Left lung (tissue), 10 donors: ENCODE data around the gene HOATZ. TPM values are rescaled to one million over a fixed set of nuclear protein-coding genes. Genes with fewer than 3 reads are reported as not detected.

Experiments used
- ATAC-seq: fragments of 200-7000 bp; cut with Tn5 transposase; one replicate; pipeline ENCODE4 v1.9.1; 2020; ENCODE audit warnings: moderate library complexity
- DNase-seq, 4 donors: peaks; one replicate each; pipeline ENCODE4 v3.0.0-alpha.2; 2013 to 2020
- H3K27ac ChIP-seq, 2 donors: fragments of 200-600 bp; sonication (generic) in 1 of 2; one replicate each; pipeline versions ENCODE4 v1.5.0 to v1.8.0; 2020 to 2021
- H3K27me3 ChIP-seq, 2 donors: fragments of 200-600 bp; sonication (generic) in 1 of 2; one replicate each; pipeline versions ENCODE4 v1.5.0 to v1.8.0; 2020 to 2021
- H3K36me3 ChIP-seq, 2 donors: fragments of 200-600 bp; sonication (generic) in 1 of 2; one replicate each; pipeline versions ENCODE4 v1.5.0 to v1.8.0; 2020 to 2021
- H3K4me1 ChIP-seq, 2 donors: fragments of 200-600 bp; one replicate each; pipeline ENCODE4 v1.8.0; 2021
- H3K4me3 ChIP-seq, 2 donors: fragments of 200-600 bp; sonication (generic) in 1 of 2; one replicate each; pipeline versions ENCODE4 v1.5.0 to v1.8.0; 2020 to 2021; ENCODE audit warnings: mild to moderate bottlenecking in 1 of 2
- H3K9me3 ChIP-seq, 2 donors: fragments of 200-600 bp; sonication (generic) in 1 of 2; one replicate each; pipeline versions ENCODE4 v1.5.0 to v1.8.0; 2020 to 2021
- CTCF ChIP-seq, 2 donors: fragments of 200-600 bp; sonication (generic) in 1 of 2; IDR thresholded peaks; one replicate each; pipeline versions ENCODE4 v1.5.0 to v1.8.0; 2021; ENCODE audit warnings: antibody characterized with exemption in 2 of 2
- intact Hi-C, 2 donors: fragments of 100-400 bp; cut with DNase I; formaldehyde crosslinking; loops; one replicate each; pipeline versions ENCODE4 v1.11.2 to v1.14.2; 2022
- polyA plus RNA-seq, 6 donors: library from polyadenylated mRNA; unstranded; fragments of 120-200 nt; gene quantifications; one replicate each; pipeline ENCODE4 v1.2.1, GENCODE V29; 2013; ENCODE audit not compliant: insufficient read length in 6 of 6
- total RNA-seq, 2 donors: library from RNA; stranded (reverse); fragmentation: NEBNext Ultra II Directional; extraction: Animal tissue kit (Norgen Biotek cat#: 25700); gene quantifications; one replicate each; pipeline ENCODE4 v1.2.1, GENCODE V29; 2021
- donor health status: DM: no; HTN: yes; CAD: no.
- donor health status: DM: no; HTN: no; CAD: no.

Gene HOATZ
- total and polyA plus RNA-seq, 8 donors = 2.0 to 13.7 (median 8.5) TPM; not detected in 1

- no peaks in the 10 kb centered on the region for H3K27me3 ChIP-seq
- no peak for DNase-seq
- peaks cover 0 to 23% of the 10 kb centered on the region in 2 donors for H3K9me3 ChIP-seq
- intact Hi-C loops = no loop called here
- TF ChIP-seq CTCF (IDR thresholded peaks at IDR 0.05) = no peak
- no peak overlapping the region for H3K4me3 ChIP-seq
- ATAC-seq = no peak
- H3K36me3 ChIP-seq = no peaks in the 10 kb centered on the region
- H3K4me1 ChIP-seq = no peaks in the 10 kb centered on the region
- no peak overlapping the region for H3K27ac ChIP-seq
Observed at GRCh38 chr11:111479666-111480065, 34.9 kb upstream of the HOATZ start.

DNA sequence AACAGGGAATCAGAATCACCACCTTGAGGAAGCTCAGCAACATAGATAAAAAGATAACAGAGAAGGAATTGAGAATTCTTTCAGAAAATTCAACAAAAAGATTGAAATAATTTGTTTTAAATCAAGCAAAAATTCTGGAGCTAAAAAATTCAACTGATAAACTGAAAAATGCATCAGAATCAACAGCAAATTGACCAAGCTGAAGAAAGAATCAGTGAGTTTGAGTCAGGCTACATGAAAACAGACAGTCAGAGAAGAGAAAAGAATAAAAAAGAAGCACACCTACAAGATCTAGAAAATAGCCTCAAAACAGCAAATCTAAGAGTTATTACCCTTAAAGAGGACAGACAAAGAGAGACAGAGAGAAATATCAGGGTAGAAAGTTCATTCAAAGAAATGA lies 31.1 kb upstream of the HOATZ start:
- TF ChIP-seq CTCF (IDR thresholded peaks at IDR 0.05) = no peak

GRCh38 chr11:111490496-111490895 lies 24.1 kb upstream of the HOATZ start:
- DNase-seq = no peak
- TF ChIP-seq CTCF (IDR thresholded peaks at IDR 0.05) = no peak
- Histone ChIP-seq H3K27me3 (no peaks in the 10 kb centered on the region), H3K9me3 (peaks cover 0 to 9% of the 10 kb centered on the region in 2 donors), H3K4me1 (no peaks in the 10 kb centered on the region), H3K27ac (no peak overlapping the region), H3K36me3 (no peaks in the 10 kb centered on the region), H3K4me3 (no peak overlapping the region)
- ATAC-seq = no peak
- intact Hi-C loops = no loop called here

More for the DNA sequence above, 31.1 kb upstream of the HOATZ start:
- intact Hi-C loops = no loop called here
- Histone ChIP-seq H3K27me3 (no peaks in the 10 kb centered on the region), H3K4me3 (no peak overlapping the region), H3K27ac (no peak overlapping the region), H3K4me1 (no peaks in the 10 kb centered on the region), H3K36me3 (no peaks in the 10 kb centered on the region), H3K9me3 (peaks cover 0 to 32% of the 10 kb centered on the region in 2 donors)
- ATAC-seq = no peak
- DNase-seq = no peak

DNA sequence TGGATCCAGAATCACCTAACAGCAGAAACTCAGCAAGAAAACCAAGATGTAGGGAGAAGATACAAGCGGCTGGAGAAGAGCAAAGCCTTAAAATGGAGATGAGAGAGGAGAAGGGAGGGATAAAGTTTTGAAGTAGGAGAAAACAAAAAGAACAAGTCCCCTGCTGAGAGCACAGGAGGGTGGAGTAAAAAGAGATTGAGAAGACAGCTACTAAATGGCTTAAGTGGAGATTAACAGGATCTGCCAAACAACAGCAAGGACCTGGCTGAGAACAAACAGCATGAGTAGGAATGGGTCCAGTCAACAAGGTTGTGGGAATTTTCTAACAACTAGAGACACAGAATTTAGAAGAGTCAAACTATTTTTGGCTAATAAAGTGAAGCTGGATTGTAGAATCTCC lies 20.5 kb upstream of the HOATZ start:
- DNase-seq (no peak), ATAC-seq (no peak)
- H3K27ac ChIP-seq = no peak overlapping the region
- no peaks in the 10 kb centered on the region for H3K27me3 ChIP-seq
- H3K9me3 ChIP-seq = no peaks in the 10 kb centered on the region
- no peaks in the 10 kb centered on the region for H3K36me3 ChIP-seq
- no peak overlapping the region for H3K4me3 ChIP-seq
- intact Hi-C loops = no loop called here
- no peaks in the 10 kb centered on the region for H3K4me1 ChIP-seq
- no peak for TF ChIP-seq CTCF (IDR thresholded peaks at IDR 0.05)

DNA sequence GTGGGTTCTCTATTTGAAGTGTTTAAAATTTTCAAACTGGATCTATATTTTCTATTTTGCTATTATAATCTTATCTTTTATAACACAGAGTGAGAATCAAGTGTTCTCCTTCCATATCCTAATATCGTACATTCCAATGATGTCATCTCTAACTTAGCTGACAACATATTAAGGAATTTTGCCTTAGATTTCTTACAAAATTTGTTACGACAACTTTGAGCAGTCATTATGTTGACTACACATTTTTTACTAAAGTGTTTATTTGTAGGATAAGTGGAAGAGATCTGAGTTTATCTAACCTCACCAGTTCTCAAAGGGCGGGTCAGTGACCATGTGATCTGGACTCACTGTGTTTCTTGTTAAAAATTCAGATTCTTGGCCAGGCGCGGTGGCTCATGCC lies 15.1 kb upstream of the HOATZ start:
- intact Hi-C loops = no loop called here

More for the DNA sequence above, 15.1 kb upstream of the HOATZ start:
- Histone ChIP-seq H3K27ac (no peak overlapping the region), H3K9me3 (no peaks in the 10 kb centered on the region), H3K4me3 (no peak overlapping the region), H3K36me3 (no peaks in the 10 kb centered on the region), H3K4me1 (no peaks in the 10 kb centered on the region), H3K27me3 (no peaks in the 10 kb centered on the region)
- no peak for TF ChIP-seq CTCF (IDR thresholded peaks at IDR 0.05)
- DNase-seq = no peak
- ATAC-seq = no peak
